WERI-Rb-1 (cell line): ENCODE data around the gene MRPL42.
"Not testable (repeated sequence)": the region's sequence is repeated elsewhere in the genome, so short reads cannot be mapped to it uniquely, and the experiment has no call there.

ENCODE experiments used
- DNase-seq: peaks from one replicate; pipeline ENCODE4 v3.0.0-alpha.2; 2020
- H3K27ac ChIP-seq: fragments of 250-450 bp; sonication (Bioruptor Pico); 2 replicates; pipeline ENCODE4 v1.5.1; 2020; ENCODE audit warnings: mild to moderate bottlenecking, moderate library complexity
- H3K27me3 ChIP-seq: fragments of 250-450 bp; sonication (Bioruptor Pico); 2 replicates; pipeline ENCODE4 v1.5.1; 2021; ENCODE audit warnings: mild to moderate bottlenecking, low read depth, moderate library complexity; ENCODE audit not compliant: insufficient read depth, severe bottlenecking
- H3K36me3 ChIP-seq: fragments of 250-450 bp; sonication (Bioruptor Pico); 2 replicates; pipeline ENCODE4 v1.5.1; 2020; ENCODE audit warnings: mild to moderate bottlenecking, moderate library complexity
- H3K4me3 ChIP-seq: 2 replicates; pipeline ENCODE4 v1.5.1; 2011; ENCODE audit warnings: low read depth, mild to moderate bottlenecking, control low read depth, low read length
- H3K9me3 ChIP-seq: fragments of 250-450 bp; sonication (Bioruptor Pico); 2 replicates; pipeline ENCODE4 v1.5.1; 2021; ENCODE audit warnings: mild to moderate bottlenecking, moderate library complexity; ENCODE audit not compliant: severe bottlenecking
- CTCF ChIP-seq: IDR thresholded peaks from 2 replicates; pipeline ENCODE4 v1.5.1; 2011; ENCODE audit warnings: low read depth, mild to moderate bottlenecking, control low read depth, inconsistent platforms, low read length

The MRPL42 gene

DNA sequence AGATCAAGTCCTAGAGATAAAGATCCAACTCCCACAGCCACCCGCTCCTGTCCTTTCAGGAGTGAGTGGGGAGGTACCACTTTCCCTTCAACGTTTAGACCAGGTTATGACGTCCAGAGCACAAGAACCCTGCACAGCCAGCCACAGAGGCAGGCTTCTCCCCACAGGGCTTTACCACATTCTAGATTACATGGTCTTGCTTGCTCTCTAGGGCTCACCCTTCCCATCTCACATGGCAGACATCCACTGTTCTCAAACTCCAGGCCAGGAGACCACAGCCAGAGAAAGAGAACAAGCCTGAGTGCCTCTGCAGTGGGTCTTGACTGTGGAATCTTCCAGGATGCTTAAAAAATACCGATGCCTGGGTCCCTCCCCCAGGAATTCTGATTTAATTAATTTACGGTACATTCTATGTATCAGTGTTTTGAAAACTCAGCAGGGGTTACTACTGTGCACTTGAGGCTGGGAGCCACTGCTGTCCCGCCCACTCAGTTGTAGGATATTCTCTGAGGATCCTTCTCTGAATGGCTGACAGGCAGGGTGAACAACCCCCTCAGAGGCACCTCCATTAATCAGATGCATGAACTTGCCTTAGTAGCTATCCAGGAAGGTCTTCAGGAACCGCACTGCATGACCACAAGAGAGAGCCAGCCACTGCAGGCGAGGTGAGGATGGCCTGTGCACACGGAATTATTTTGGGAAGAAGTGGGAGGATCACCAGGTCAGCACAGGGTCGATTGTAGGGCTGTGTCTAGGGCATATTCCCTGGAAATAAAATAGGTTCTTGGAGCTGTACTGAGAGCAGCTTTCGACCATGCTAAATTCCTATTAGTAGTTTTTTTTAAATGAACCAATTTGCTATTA, 83.7 kb downstream of the MRPL42 start:
- no peak overlapping the region for H3K27ac ChIP-seq
- H3K27me3 ChIP-seq: no peaks in the 10 kb centered on the region
- H3K36me3 ChIP-seq: no peaks in the 10 kb centered on the region
- H3K4me3 ChIP-seq: no peak overlapping the region
- H3K9me3 ChIP-seq: no peaks in the 10 kb centered on the region
- DNase-seq: no peak
- TF ChIP-seq CTCF: no peak

DNA sequence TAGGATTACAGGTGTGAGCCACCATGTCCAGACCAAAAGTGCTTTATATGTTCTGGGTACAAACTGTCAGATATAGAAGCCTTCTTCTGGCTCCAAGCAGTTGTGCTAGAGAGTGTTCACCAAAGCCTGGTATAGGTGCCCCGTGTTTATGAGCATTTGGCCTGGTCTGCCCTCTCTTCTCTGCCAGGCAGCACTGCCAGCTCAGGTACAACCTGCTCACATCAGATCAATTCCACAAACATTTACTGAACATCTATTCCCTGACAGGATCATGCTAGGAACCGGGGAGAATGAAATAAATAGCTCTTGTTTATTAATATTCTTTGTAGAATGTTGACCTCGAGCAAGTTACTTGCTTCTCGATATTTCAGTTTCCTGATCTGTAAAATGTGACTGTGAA, 85.1 kb downstream of the MRPL42 start:
- no peak for DNase-seq
- Histone ChIP-seq H3K4me3 (no peak overlapping the region), H3K36me3 (no peaks in the 10 kb centered on the region), H3K27ac (no peak overlapping the region), H3K9me3 (no peaks in the 10 kb centered on the region), H3K27me3 (no peaks in the 10 kb centered on the region)
- TF ChIP-seq CTCF: no peak

GRCh38 chr12:93557879-93558278, 90.6 kb downstream of the MRPL42 start:
- H3K4me3 ChIP-seq, H3K36me3 ChIP-seq, H3K27ac ChIP-seq, H3K9me3 ChIP-seq, DNase-seq, H3K27me3 ChIP-seq: not testable (repeated sequence)

- H3K27ac ChIP-seq, H3K36me3 ChIP-seq, H3K27me3 ChIP-seq, H3K9me3 ChIP-seq, DNase-seq, H3K4me3 ChIP-seq: not testable (repeated sequence)
These were observed 91.4 kb downstream of the MRPL42 start for GRCh38 chr12:93558685-93559084.

GRCh38 chr12:93563807-93564538, 96.7 kb downstream of the MRPL42 start:
- no peak for TF ChIP-seq CTCF
- Histone ChIP-seq H3K4me3 (no peak overlapping the region), H3K27ac (no peak overlapping the region), H3K36me3 (no peaks in the 10 kb centered on the region), H3K9me3 (no peaks in the 10 kb centered on the region), H3K27me3 (no peaks in the 10 kb centered on the region)
- no peak for DNase-seq

DNA sequence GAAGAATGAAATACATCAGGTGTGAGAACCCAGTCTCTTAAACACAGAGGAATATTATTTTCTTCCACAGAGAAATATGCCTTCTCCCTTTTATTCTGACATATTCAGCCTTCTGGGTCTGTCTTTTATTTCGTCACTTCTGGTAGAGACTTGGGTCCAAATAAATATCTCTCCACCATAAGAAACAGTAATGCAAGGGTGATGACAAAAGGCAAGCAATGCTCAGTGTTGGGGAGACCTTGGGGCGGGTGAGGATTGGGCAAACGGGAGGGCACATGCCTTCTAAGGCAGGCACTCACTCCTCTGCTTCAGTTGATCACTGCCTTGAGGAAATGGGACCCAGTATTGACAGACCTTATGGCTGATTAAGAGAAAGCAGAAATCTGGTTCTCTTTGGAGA, 98.4 kb downstream of the MRPL42 start:
- H3K4me3 ChIP-seq: no peak overlapping the region
- H3K36me3 ChIP-seq: no peaks in the 10 kb centered on the region; the same call in 1 of the 2 replicates
- no peak for TF ChIP-seq CTCF
- DNase-seq: no peak
- H3K27me3 ChIP-seq: no peaks in the 10 kb centered on the region
- no peak overlapping the region for H3K27ac ChIP-seq
- no peaks in the 10 kb centered on the region for H3K9me3 ChIP-seq
